Measurements from ENCODE around the gene CBFA2T3. TPM values are rescaled to one million over a fixed set of nuclear protein-coding genes. Genes with fewer than 3 reads are reported as not detected.

The CBFA2T3 gene
- total RNA-seq, 1 experiment from 2014 or later, result 2.1 TPM

GRCh38 chr16:88931936-88932335, 45.1 kb downstream of the CBFA2T3 start:
- TF ChIP-seq CTCF (IDR thresholded peaks at IDR 0.05; ENCODE audit: insufficient read depth in 1 of 2, low read depth in 1 of 2, low read length in 1 of 2, severe bottlenecking in 1 of 2, unreplicated experiment in 1 of 2), result no peak
- no peak for DNase-seq
- CTCF ChIA-PET, result no interaction called here
- Mint-ChIP-seq H3K9me3 (ENCODE audit: unreplicated experiment) (peaks cover 7% of the 10 kb centered on the region), H3K4me3 (ENCODE audit: unreplicated experiment) (no peak overlapping the region), H3K27me3 (ENCODE audit: insufficient read depth, unreplicated experiment) (no peaks in the 10 kb centered on the region), H3K36me3 (ENCODE audit: insufficient read depth, unreplicated experiment) (peaks cover 5% of the 10 kb centered on the region), H3K4me1 (ENCODE audit: low read depth, unreplicated experiment) (no peaks in the 10 kb centered on the region), H3K27ac (ENCODE audit: unreplicated experiment) (no peak overlapping the region)
- Histone ChIP-seq H3K4me1 (peaks cover 1% of the 10 kb centered on the region; the same call in 1 of the 2 replicates), H3K4me3 (ENCODE audit: low read depth, low read length) (no peak overlapping the region), H3K27me3 (replicated peaks; ENCODE audit: control insufficient read depth, insufficient read depth, low read length) (no peaks in the 10 kb centered on the region; the same call in 1 of the 2 replicates), H3K9me3 (peaks cover 3% of the 10 kb centered on the region; the same call in 1 of the 2 replicates), H3K36me3 (ENCODE audit: control insufficient read depth, insufficient read depth, low read length) (no peaks in the 10 kb centered on the region)
- POLR2A ChIA-PET, result no interaction called here
- intact Hi-C loops (cut with micrococcal nuclease; ENCODE audit: unreplicated experiment), result no loop called here
- BruUV-seq (replicated peaks), result no TSS peak

GRCh38 chr16:88931373-88931900, 45.6 kb downstream of the CBFA2T3 start:
- H3K9me3 ChIP-seq, result peaks cover 3% of the 10 kb centered on the region; the same call in 1 of the 2 replicates
- H3K4me1 ChIP-seq, result peaks cover 4% of the 10 kb centered on the region; the same call in 1 of the 2 replicates
- no peak overlapping the region for H3K4me3 ChIP-seq (ENCODE audit: low read depth, low read length)
- H3K4me3 Mint-ChIP-seq (ENCODE audit: unreplicated experiment), result no peak overlapping the region
- ChIA-PET POLR2A (no interaction called here), CTCF (no interaction called here)
- no peak for DNase-seq
- no peak overlapping the region for H3K27ac Mint-ChIP-seq (ENCODE audit: unreplicated experiment)
- intact Hi-C loops (cut with micrococcal nuclease; ENCODE audit: unreplicated experiment), result no loop called here
- H3K9me3 Mint-ChIP-seq (ENCODE audit: unreplicated experiment), result peaks cover 7% of the 10 kb centered on the region
- no peaks in the 10 kb centered on the region; the same call in 1 of the 2 replicates for H3K27me3 ChIP-seq (replicated peaks; ENCODE audit: control insufficient read depth, insufficient read depth, low read length)
- no peaks in the 10 kb centered on the region for H3K27me3 Mint-ChIP-seq (ENCODE audit: insufficient read depth, unreplicated experiment)
- peaks cover 5% of the 10 kb centered on the region for H3K36me3 Mint-ChIP-seq (ENCODE audit: insufficient read depth, unreplicated experiment)
- H3K36me3 ChIP-seq (ENCODE audit: control insufficient read depth, insufficient read depth, low read length), result no peaks in the 10 kb centered on the region
- H3K4me1 Mint-ChIP-seq (ENCODE audit: low read depth, unreplicated experiment), result peaks cover 2% of the 10 kb centered on the region
- TF ChIP-seq CTCF (IDR thresholded peaks at IDR 0.05; ENCODE audit: insufficient read depth in 1 of 2, low read depth in 1 of 2, low read length in 1 of 2, severe bottlenecking in 1 of 2, unreplicated experiment in 1 of 2), result no peak
- BruUV-seq (replicated peaks), result no TSS peak

- DNase-seq, result no peak
- TF ChIP-seq CTCF (IDR thresholded peaks at IDR 0.05; ENCODE audit: insufficient read depth in 1 of 2, low read depth in 1 of 2, low read length in 1 of 2, severe bottlenecking in 1 of 2, unreplicated experiment in 1 of 2), result no peak
- H3K36me3 ChIP-seq (ENCODE audit: control insufficient read depth, insufficient read depth, low read length), result no peaks in the 10 kb centered on the region
- Mint-ChIP-seq H3K4me3 (ENCODE audit: unreplicated experiment) (no peak overlapping the region), H3K27me3 (ENCODE audit: insufficient read depth, unreplicated experiment) (no peaks in the 10 kb centered on the region), H3K36me3 (ENCODE audit: insufficient read depth, unreplicated experiment) (peaks cover 5% of the 10 kb centered on the region), H3K27ac (ENCODE audit: unreplicated experiment) (no peak overlapping the region), H3K9me3 (ENCODE audit: unreplicated experiment) (peaks cover 7% of the 10 kb centered on the region), H3K4me1 (ENCODE audit: low read depth, unreplicated experiment) (peaks cover 6% of the 10 kb centered on the region)
- H3K4me1 ChIP-seq, result peaks cover 6% of the 10 kb centered on the region; the same call in 1 of the 2 replicates
- H3K27me3 ChIP-seq (replicated peaks; ENCODE audit: control insufficient read depth, insufficient read depth, low read length), result no peaks in the 10 kb centered on the region; the same call in 1 of the 2 replicates
- no peak overlapping the region for H3K4me3 ChIP-seq (ENCODE audit: low read depth, low read length)
- ChIA-PET CTCF (no interaction called here), POLR2A (no interaction called here)
- no TSS peak for BruUV-seq (replicated peaks)
- intact Hi-C loops (cut with micrococcal nuclease; ENCODE audit: unreplicated experiment), result no loop called here
- H3K9me3 ChIP-seq, result peaks cover 3% of the 10 kb centered on the region; the same call in 1 of the 2 replicates
These were observed 46.3 kb downstream of the CBFA2T3 start for GRCh38 chr16:88930716-88931115.

Data from Caco-2 (cell line).